ENCODE results near the gene TEX26. TPM values are rescaled to one million over a fixed set of nuclear protein-coding genes. Genes with fewer than 3 reads are reported as not detected.

The TEX26 gene
- polyA plus RNA-seq, 3 donors, result not detected

DNA sequence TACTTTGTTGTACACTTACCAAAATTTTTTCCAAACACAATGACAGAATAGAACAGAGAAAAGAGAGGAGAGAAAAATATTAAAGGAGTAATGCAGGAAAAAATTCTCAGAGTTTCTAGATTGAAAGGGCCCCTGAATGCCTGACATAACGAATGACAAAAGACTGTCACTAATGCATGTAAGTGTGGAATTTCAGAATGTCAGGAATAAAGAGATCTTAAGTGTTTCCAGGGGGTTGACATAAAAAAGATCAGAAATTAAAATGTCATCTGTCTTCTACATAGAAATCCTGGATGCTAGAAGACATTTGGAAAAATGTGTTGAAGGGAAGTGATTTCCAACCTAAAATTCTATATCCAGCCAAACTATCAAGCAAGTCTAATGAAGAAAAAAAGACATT, 27.2 kb downstream of the TEX26 start:
- DNase-seq, result no peak
- intact Hi-C loops (cut with micrococcal nuclease), result no loop called here
- Histone ChIP-seq H3K9me3 (replicated peaks in 1 of 2; ENCODE audit: control insufficient read depth in 1 of 2, insufficient read depth in 1 of 2, low read length in 2 of 2) (peaks cover 0 to 3% of the 10 kb centered on the region in 2 donors), H3K4me2 (replicated peaks; ENCODE audit: extremely low read depth, low read length, poor library complexity, severe bottlenecking) (no peak overlapping the region), H3K79me2 (ENCODE audit: insufficient read depth, low read length) (no peaks in the 10 kb centered on the region), H3K27me3 (ENCODE audit: control insufficient read depth in 2 of 2, insufficient read depth in 2 of 2, low read length in 2 of 2) (no peaks in the 10 kb centered on the region), H2AFZ (ENCODE audit: insufficient read depth, low read depth, low read length, poor library complexity, severe bottlenecking) (no peak overlapping the region), H3K4me1 (ENCODE audit: control insufficient read depth in 1 of 2, insufficient read depth in 2 of 2, low read length in 2 of 2) (no peaks in the 10 kb centered on the region), H3K27ac (ENCODE audit: low read depth in 1 of 2, low read length in 2 of 2) (no peak overlapping the region), H4K20me1 (ENCODE audit: insufficient read depth, low read length) (no peaks in the 10 kb centered on the region), H3K4me3 (replicated peaks in 1 of 3; ENCODE audit: low read depth in 2 of 3, low read length in 3 of 3) (no peak overlapping the region), H3K9ac (ENCODE audit: insufficient read depth, low read length, poor library complexity, severe bottlenecking) (no peak overlapping the region), H3K36me3 (replicated peaks in 1 of 2; ENCODE audit: control insufficient read depth in 1 of 2, insufficient read depth in 2 of 2, low read length in 2 of 2) (no peaks in the 10 kb centered on the region)
- Mint-ChIP-seq H3K4me3 (no peak overlapping the region), H3K36me3 (no peaks in the 10 kb centered on the region), H3K4me1 (no peaks in the 10 kb centered on the region), H3K27ac (no peak overlapping the region), H3K27me3 (ENCODE audit: low read depth in 3 of 3) (peaks cover 5 to 20% (median 7%) of the 10 kb centered on the region in 3 donors), H3K9me3 (peaks cover 2 to 20% (median 15%) of the 10 kb centered on the region in 7 donors)
- WGBS (ENCODE audit: insufficient coverage), result no CpG with 5 or more reads among the region's 1 CpG
- TF ChIP-seq, protein P1, sequence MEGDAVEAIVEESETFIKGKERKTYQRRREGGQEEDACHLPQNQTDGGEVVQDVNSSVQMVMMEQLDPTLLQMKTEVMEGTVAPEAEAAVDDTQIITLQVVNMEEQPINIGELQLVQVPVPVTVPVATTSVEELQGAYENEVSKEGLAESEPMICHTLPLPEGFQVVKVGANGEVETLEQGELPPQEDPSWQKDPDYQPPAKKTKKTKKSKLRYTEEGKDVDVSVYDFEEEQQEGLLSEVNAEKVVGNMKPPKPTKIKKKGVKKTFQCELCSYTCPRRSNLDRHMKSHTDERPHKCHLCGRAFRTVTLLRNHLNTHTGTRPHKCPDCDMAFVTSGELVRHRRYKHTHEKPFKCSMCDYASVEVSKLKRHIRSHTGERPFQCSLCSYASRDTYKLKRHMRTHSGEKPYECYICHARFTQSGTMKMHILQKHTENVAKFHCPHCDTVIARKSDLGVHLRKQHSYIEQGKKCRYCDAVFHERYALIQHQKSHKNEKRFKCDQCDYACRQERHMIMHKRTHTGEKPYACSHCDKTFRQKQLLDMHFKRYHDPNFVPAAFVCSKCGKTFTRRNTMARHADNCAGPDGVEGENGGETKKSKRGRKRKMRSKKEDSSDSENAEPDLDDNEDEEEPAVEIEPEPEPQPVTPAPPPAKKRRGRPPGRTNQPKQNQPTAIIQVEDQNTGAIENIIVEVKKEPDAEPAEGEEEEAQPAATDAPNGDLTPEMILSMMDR (IDR thresholded peaks at IDR 0.05), result no peak

DNA sequence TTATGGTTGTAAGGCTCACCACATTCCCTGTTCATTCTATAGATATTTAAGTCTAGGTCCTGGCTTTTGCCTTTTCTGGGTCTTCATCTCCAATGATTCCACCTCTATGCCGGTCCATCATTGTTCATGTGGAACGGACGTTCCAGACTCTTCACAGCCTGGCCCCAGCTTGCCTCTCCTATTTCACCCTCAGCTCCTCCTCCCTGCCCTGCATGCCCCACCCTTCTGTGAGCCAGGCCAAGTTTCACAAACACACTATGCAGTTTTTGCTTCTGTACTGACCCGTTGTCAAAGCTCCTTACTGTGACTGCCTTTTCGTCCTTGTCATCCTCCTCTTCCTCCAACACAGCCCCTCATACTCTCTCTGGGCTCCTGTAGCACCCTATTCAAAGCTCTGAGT, 31.3 kb downstream of the TEX26 start:
- Histone ChIP-seq H3K9ac (ENCODE audit: insufficient read depth, low read length, poor library complexity, severe bottlenecking) (no peak overlapping the region), H4K20me1 (ENCODE audit: insufficient read depth, low read length) (no peaks in the 10 kb centered on the region), H3K36me3 (replicated peaks in 1 of 2; ENCODE audit: control insufficient read depth in 1 of 2, insufficient read depth in 2 of 2, low read length in 2 of 2) (no peaks in the 10 kb centered on the region), H3K79me2 (ENCODE audit: insufficient read depth, low read length) (no peaks in the 10 kb centered on the region), H3K4me3 (replicated peaks in 1 of 3; ENCODE audit: low read depth in 2 of 3, low read length in 3 of 3) (no peak overlapping the region), H3K9me3 (replicated peaks in 1 of 2; ENCODE audit: control insufficient read depth in 1 of 2, insufficient read depth in 1 of 2, low read length in 2 of 2) (peaks cover 0 to 3% of the 10 kb centered on the region in 2 donors), H3K4me1 (ENCODE audit: control insufficient read depth in 1 of 2, insufficient read depth in 2 of 2, low read length in 2 of 2) (no peaks in the 10 kb centered on the region), H3K4me2 (replicated peaks; ENCODE audit: extremely low read depth, low read length, poor library complexity, severe bottlenecking) (no peak overlapping the region), H3K27ac (ENCODE audit: low read depth in 1 of 2, low read length in 2 of 2) (no peak overlapping the region), H2AFZ (ENCODE audit: insufficient read depth, low read depth, low read length, poor library complexity, severe bottlenecking) (no peak overlapping the region), H3K27me3 (ENCODE audit: control insufficient read depth in 2 of 2, insufficient read depth in 2 of 2, low read length in 2 of 2) (no peaks in the 10 kb centered on the region)
- Mint-ChIP-seq H3K4me3 (no peak overlapping the region), H3K27me3 (ENCODE audit: low read depth in 3 of 3) (peaks cover 2 to 14% (median 4%) of the 10 kb centered on the region in 3 donors), H3K27ac (no peak overlapping the region), H3K9me3 (peaks cover 2 to 20% (median 12%) of the 10 kb centered on the region in 7 donors), H3K36me3 (no peaks in the 10 kb centered on the region), H3K4me1 (no peaks in the 10 kb centered on the region)
- intact Hi-C loops (cut with micrococcal nuclease), result no loop called here
- TF ChIP-seq, protein P1 (IDR thresholded peaks at IDR 0.05), result no peak
- DNase-seq, result no peak
- 78% methylated on average over 5 of the region's 5 CpGs for WGBS (ENCODE audit: insufficient coverage)

Measured in CD14-positive monocyte (primary cell).